Astrocyte (in vitro differentiated cells and primary cell): Measurements from ENCODE around the gene SNRNP70. TPM values are rescaled to one million over a fixed set of nuclear protein-coding genes. Genes with fewer than 3 reads are reported as not detected.

Experiments used
- DNase-seq: peaks from one replicate; pipeline ENCODE4 v3.0.0-alpha.2; 2010; ENCODE audit warnings: low read depth
- FAIRE-seq: peaks from 2 replicates; lab custom pipeline; 2011; peaks lifted over from hg19 to GRCh38; lab: Jason Lieb, UNC
- H2AFZ ChIP-seq: 2 replicates; pipeline ENCODE4 v1.6.0; 2012; ENCODE audit warnings: low read depth, low read length, inconsistent platforms
- H3K27ac ChIP-seq: 2 replicates; pipeline ENCODE4 v1.5.1; 2011; ENCODE audit warnings: low read depth, low read length, inconsistent platforms
- H3K27me3 ChIP-seq: 2 replicates; pipeline ENCODE4 v1.6.0; 2011; ENCODE audit warnings: low read length, inconsistent platforms; ENCODE audit not compliant: insufficient read depth
- H3K36me3 ChIP-seq: 2 replicates; pipeline ENCODE4 v1.5.1; 2011; ENCODE audit warnings: low read length, inconsistent platforms; ENCODE audit not compliant: insufficient read depth
- H3K4me1 ChIP-seq: 2 replicates; pipeline ENCODE4 v1.5.1; 2011; ENCODE audit warnings: low read length, inconsistent platforms; ENCODE audit not compliant: insufficient read depth
- H3K4me2 ChIP-seq: 2 replicates; pipeline ENCODE4 v1.6.0; 2012; ENCODE audit warnings: low read length, inconsistent platforms
- H3K4me3 ChIP-seq: 2 replicates; pipeline ENCODE4 v1.5.1; 2011; ENCODE audit warnings: low read depth, mild to moderate bottlenecking, low read length, inconsistent platforms; ENCODE audit not compliant: insufficient read depth
- H3K79me2 ChIP-seq: 2 replicates; pipeline ENCODE4 v1.6.0; 2012; ENCODE audit warnings: mild to moderate bottlenecking, low read length, inconsistent platforms; ENCODE audit not compliant: insufficient read depth
- H3K9ac ChIP-seq: 2 replicates; pipeline ENCODE4 v1.6.0; 2012; ENCODE audit warnings: mild to moderate bottlenecking, low read length, inconsistent platforms
- H3K9me3 ChIP-seq: 2 replicates; pipeline ENCODE4 v1.5.1; 2012; ENCODE audit warnings: low read depth, mild to moderate bottlenecking, low read length, inconsistent platforms; ENCODE audit not compliant: insufficient read depth
- H4K20me1 ChIP-seq: 2 replicates; pipeline ENCODE4 v1.6.0; 2012; ENCODE audit warnings: low read length, inconsistent platforms; ENCODE audit not compliant: insufficient read depth
- H3K27ac Mint-ChIP-seq: one replicate; pipeline ENCODE4 v1.8.0; 2021; ENCODE audit warnings: mild to moderate bottlenecking, mixed read lengths; ENCODE audit not compliant: unreplicated experiment
- H3K27me3 Mint-ChIP-seq: one replicate; pipeline ENCODE4 v1.8.0; 2021; ENCODE audit warnings: low read depth, mixed read lengths; ENCODE audit not compliant: unreplicated experiment
- H3K36me3 Mint-ChIP-seq: one replicate; pipeline ENCODE4 v1.8.0; 2021; ENCODE audit warnings: low read depth, mixed read lengths; ENCODE audit not compliant: unreplicated experiment
- H3K4me1 Mint-ChIP-seq: one replicate; pipeline ENCODE4 v1.8.0; 2021; ENCODE audit warnings: low read depth, mixed read lengths; ENCODE audit not compliant: unreplicated experiment
- H3K4me3 Mint-ChIP-seq: one replicate; pipeline ENCODE4 v1.8.0; 2021; ENCODE audit warnings: mild to moderate bottlenecking, moderate library complexity, mixed read lengths; ENCODE audit not compliant: unreplicated experiment
- H3K9me3 Mint-ChIP-seq: one replicate; pipeline ENCODE4 v1.8.0; 2021; ENCODE audit warnings: mild to moderate bottlenecking, mixed read lengths; ENCODE audit not compliant: unreplicated experiment
- EZH2 ChIP-seq: IDR thresholded peaks from 2 replicates; pipeline ENCODE4 v1.6.1; 2012; ENCODE audit warnings: mild to moderate bottlenecking, low read length, inconsistent platforms; ENCODE audit not compliant: insufficient read depth
- total RNA-seq: library from RNA; stranded (reverse); gene quantifications from 2 replicates; pipeline ENCODE4 v1.2.1, GENCODE V29; 2021
- TF ChIP-seq, protein P1 (sequence below): IDR thresholded peaks from 2 replicates; pipeline ENCODE4 v1.5.1; 2011; ENCODE audit warnings: low read depth, mild to moderate bottlenecking, inconsistent platforms, low read length, moderate library complexity; ENCODE audit not compliant: insufficient read depth

SNRNP70 gene
- total RNA-seq, 1 donor from 2014 or later, result 177 TPM

DNA sequence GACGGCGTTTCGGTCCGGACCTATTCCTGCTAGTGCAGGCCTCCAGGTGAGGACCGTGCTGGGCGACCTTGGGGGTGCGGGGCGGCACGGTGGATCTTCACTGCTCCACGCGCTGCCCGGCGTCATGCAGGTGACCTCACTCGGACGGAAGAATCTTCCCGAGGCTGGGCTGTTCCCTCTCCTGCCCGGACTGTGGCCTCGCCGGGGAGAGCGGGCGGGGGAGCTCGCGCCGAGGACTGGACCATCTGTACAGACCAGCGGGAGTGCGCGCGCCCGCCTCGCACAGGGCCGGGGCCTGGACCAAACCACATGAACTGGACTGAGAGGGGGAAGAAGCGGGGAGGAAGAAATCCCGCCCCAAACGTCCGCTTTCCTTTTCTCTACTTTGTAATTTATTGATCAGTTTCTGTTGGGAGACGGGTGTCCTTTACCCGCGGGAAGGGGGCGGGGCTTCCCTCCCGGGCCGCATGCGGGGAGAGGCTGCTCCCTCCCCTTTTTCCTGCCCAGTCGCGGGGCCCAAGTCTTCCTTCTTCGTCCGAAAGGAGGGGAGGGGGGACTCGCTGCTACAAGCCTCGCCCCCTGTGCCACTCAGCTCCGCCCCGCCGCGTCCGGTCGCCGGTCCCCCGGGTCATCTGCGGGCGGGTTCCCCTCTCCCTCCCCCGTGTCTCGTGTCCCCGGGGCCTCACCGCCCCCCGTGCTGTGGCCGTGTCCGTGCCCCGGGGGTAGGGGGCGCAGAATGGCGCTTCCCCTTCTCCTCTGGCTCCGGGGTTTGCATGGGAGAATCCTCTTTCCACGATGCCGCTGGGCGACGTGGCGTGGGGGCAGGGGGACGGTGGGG is 65.1 kb downstream of the SNRNP70 start:
- Mint-ChIP-seq H3K4me3 (peak overlapping the region; percentile 85), H3K27me3 (peaks cover 29% of the 10 kb centered on the region), H3K36me3 (peaks cover 9% of the 10 kb centered on the region), H3K4me1 (no peaks in the 10 kb centered on the region), H3K9me3 (peaks cover 19% of the 10 kb centered on the region), H3K27ac (peak overlapping the region; percentile 66)
- H2AFZ ChIP-seq, result peak overlapping the region; percentile 87
- no peaks in the 10 kb centered on the region for H3K79me2 ChIP-seq
- H4K20me1 ChIP-seq, result no peaks in the 10 kb centered on the region
- no peaks in the 10 kb centered on the region for H3K36me3 ChIP-seq
- H3K4me1 ChIP-seq, result peaks cover 8% of the 10 kb centered on the region
- no peaks in the 10 kb centered on the region for H3K9me3 ChIP-seq
- H3K4me2 ChIP-seq, result peak overlapping the region; percentile 97
- H3K4me3 ChIP-seq, result peak overlapping the region; percentile 83
- TF ChIP-seq, protein P1, sequence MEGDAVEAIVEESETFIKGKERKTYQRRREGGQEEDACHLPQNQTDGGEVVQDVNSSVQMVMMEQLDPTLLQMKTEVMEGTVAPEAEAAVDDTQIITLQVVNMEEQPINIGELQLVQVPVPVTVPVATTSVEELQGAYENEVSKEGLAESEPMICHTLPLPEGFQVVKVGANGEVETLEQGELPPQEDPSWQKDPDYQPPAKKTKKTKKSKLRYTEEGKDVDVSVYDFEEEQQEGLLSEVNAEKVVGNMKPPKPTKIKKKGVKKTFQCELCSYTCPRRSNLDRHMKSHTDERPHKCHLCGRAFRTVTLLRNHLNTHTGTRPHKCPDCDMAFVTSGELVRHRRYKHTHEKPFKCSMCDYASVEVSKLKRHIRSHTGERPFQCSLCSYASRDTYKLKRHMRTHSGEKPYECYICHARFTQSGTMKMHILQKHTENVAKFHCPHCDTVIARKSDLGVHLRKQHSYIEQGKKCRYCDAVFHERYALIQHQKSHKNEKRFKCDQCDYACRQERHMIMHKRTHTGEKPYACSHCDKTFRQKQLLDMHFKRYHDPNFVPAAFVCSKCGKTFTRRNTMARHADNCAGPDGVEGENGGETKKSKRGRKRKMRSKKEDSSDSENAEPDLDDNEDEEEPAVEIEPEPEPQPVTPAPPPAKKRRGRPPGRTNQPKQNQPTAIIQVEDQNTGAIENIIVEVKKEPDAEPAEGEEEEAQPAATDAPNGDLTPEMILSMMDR, result no peak
- TF ChIP-seq EZH2, result no peak
- H3K27me3 ChIP-seq, result no peaks in the 10 kb centered on the region
- H3K9ac ChIP-seq, result peak overlapping the region; percentile 84
- no peak for FAIRE-seq
- peak overlapping the region; percentile 43 for H3K27ac ChIP-seq
- DNase-seq, result peak; percentile 62

- Histone ChIP-seq H3K4me2 (peak overlapping the region; percentile 97), H3K36me3 (no peaks in the 10 kb centered on the region), H3K27ac (no peak overlapping the region), H3K4me1 (peaks cover 8% of the 10 kb centered on the region), H3K79me2 (no peaks in the 10 kb centered on the region), H3K4me3 (peak overlapping the region; percentile 83), H4K20me1 (no peaks in the 10 kb centered on the region), H3K9ac (peak overlapping the region; percentile 84), H2AFZ (peak overlapping the region; percentile 87), H3K9me3 (no peaks in the 10 kb centered on the region), H3K27me3 (peaks cover 2% of the 10 kb centered on the region)
- peaks cover 34% of the 10 kb centered on the region for H3K27me3 Mint-ChIP-seq
- no peaks in the 10 kb centered on the region for H3K4me1 Mint-ChIP-seq
- peaks cover 19% of the 10 kb centered on the region for H3K9me3 Mint-ChIP-seq
- no peak for FAIRE-seq
- no peak for DNase-seq
- TF ChIP-seq, protein P1, result no peak
- TF ChIP-seq EZH2, result no peak
- peak overlapping the region; percentile 18 for H3K27ac Mint-ChIP-seq
- H3K36me3 Mint-ChIP-seq, result peaks cover 9% of the 10 kb centered on the region
- H3K4me3 Mint-ChIP-seq, result peak overlapping the region; percentile 80
These were observed 65.6 kb downstream of the SNRNP70 start for GRCh38 chr19:49150944-49151243.
